K562 (cell line): Measurements from ENCODE around the gene PNP. TPM values are rescaled to one million over a fixed set of nuclear protein-coding genes. Genes with fewer than 3 reads are reported as not detected.

ENCODE experiments used
- ETV6 ChIP-seq, 3 experiments: fragments of 150-350 bp in 1 of 3; sonication (generic) in 1 of 3; formaldehyde crosslinking in 1 of 3; IDR thresholded peaks; 2 replicates each; pipeline versions ENCODE4 v1.6.1 to v1.8.0; 2014 to 2022; ENCODE audit warnings: borderline replicate concordance in 2 of 3, low read depth in 2 of 3, antibody characterized with exemption in 1 of 3, low read length in 1 of 3, mild to moderate bottlenecking in 1 of 3, missing genetic modification reagents in 1 of 3
- FOXA3 ChIP-seq, 2 experiments: fragments of 450-650 bp in 1 of 2; sonication (generic) in 1 of 2; formaldehyde crosslinking; IDR thresholded peaks in 1 of 2; conservative IDR thresholded peaks in 1 of 2; 2 replicates each; pipeline versions ENCODE4 v1.4.0 to v1.8.0; 2020 to 2022; ENCODE audit warnings: mild to moderate bottlenecking in 2 of 2, missing genetic modification reagents in 1 of 2
- FOXK2 ChIP-seq, 2 experiments: fragments of 450-650 bp; IDR thresholded peaks in 1 of 2; conservative IDR thresholded peaks in 1 of 2; 2 replicates each; pipeline ENCODE4 v1.6.1; 2016; ENCODE audit warnings: low read depth in 2 of 2, mild to moderate bottlenecking in 1 of 2
- FOXP1 ChIP-seq: sonication (generic); formaldehyde crosslinking; IDR thresholded peaks from 2 replicates; pipeline ENCODE4 v1.8.0; 2022; ENCODE audit warnings: mild to moderate bottlenecking, missing genetic modification reagents
- JUND ChIP-seq, 2 experiments: IDR thresholded peaks; 2 replicates in 1 of 2; 3 replicates in 1 of 2; pipeline ENCODE4 v1.6.1; 2011; ENCODE audit warnings: borderline replicate concordance in 2 of 2, low read depth in 2 of 2, low read length in 2 of 2, improper control_type of control experiment in 1 of 2, missing biosample characterization in 1 of 2, missing genetic modification characterization in 1 of 2, missing genetic modification reagents in 1 of 2
- MAFK ChIP-seq: IDR thresholded peaks from 2 replicates; pipeline ENCODE4 v1.6.1; 2011; ENCODE audit warnings: low read length, improper control_type of control experiment
- MYC ChIP-seq, 2 experiments: fragments of 250-450 bp in 1 of 2; sonication (Bioruptor Pico) in 1 of 2; IDR thresholded peaks; 2 replicates each; pipeline versions ENCODE4 v1.5.1 to v1.6.1; 2012 to 2021; ENCODE audit warnings: low read depth in 2 of 2, borderline replicate concordance in 1 of 2, improper control_type of control experiment in 1 of 2, low read length in 1 of 2, mild to moderate bottlenecking in 1 of 2, moderate library complexity in 1 of 2
- NCOA1 ChIP-seq: fragments of 450-650 bp; IDR thresholded peaks from 2 replicates; pipeline ENCODE4 v1.6.1; 2016; ENCODE audit warnings: low read depth
- NFRKB ChIP-seq: fragments of 450-650 bp; IDR thresholded peaks from 2 replicates; pipeline ENCODE4 v1.6.1; 2016; ENCODE audit warnings: low read depth
- PHB2 ChIP-seq: fragments of 450-650 bp; IDR thresholded peaks from 2 replicates; pipeline ENCODE4 v1.6.1; 2017; ENCODE audit warnings: low read depth
- POLR2A ChIP-seq: fragments of 450-650 bp; conservative IDR thresholded peaks from 2 replicates; pipeline ENCODE4 v1.6.1; 2016
- SMARCA5 ChIP-seq: fragments of 450-650 bp; IDR thresholded peaks from 2 replicates; pipeline ENCODE4 v1.6.1; 2016
- ZEB2 ChIP-seq: fragments of 450-650 bp; IDR thresholded peaks from 2 replicates; pipeline ENCODE4 v1.6.1; 2016
- ZFP36 ChIP-seq: fragments of 150-350 bp; IDR thresholded peaks from 2 replicates; pipeline ENCODE4 v1.6.1; 2018; ENCODE audit warnings: low read length, low read depth; ENCODE audit not compliant: partially characterized antibody
- polyA plus RNA-seq, 8 experiments: library from polyadenylated mRNA; depleted of rRNA in 4 of 8; stranded (reverse) in 5 of 8; unstranded in 3 of 8; fragments of >200 nt; fragmentation: Nextera tagmentation in 2 of 8; fragmentation: Illumina TruSeq in 1 of 8; extraction: Ambion mirVana in 2 of 8; extraction: Trizol in 1 of 8; gene quantifications; 2 replicates each; pipeline versions ENCODE4 v1.2.1 to v1.2.3, GENCODE V29; 2011 to 2014; ENCODE audit warnings: inconsistent platforms in 1 of 8, missing spikeins in 1 of 8
- total RNA-seq, 7 experiments: library from RNA; depleted of rRNA in 6 of 7; stranded (reverse); fragments of >200 nt in 6 of 7; fragmentation: Illumina TruSeq in 2 of 7; extraction: Trizol in 2 of 7; gene quantifications; 2 replicates each; pipeline versions ENCODE4 v1.2.1 to v1.2.3, GENCODE V29; 2011 to 2021; ENCODE audit warnings: low replicate concordance in 1 of 7
- TF ChIP-seq, protein P1 (sequence below): fragments of 250-450 bp; sonication (Bioruptor Pico); IDR thresholded peaks from 2 replicates; pipeline ENCODE4 v1.5.0; 2021
- TF ChIP-seq, protein P2 (sequence below): IDR thresholded peaks from 2 replicates; pipeline ENCODE4 v1.6.1; 2014; ENCODE audit warnings: antibody characterized with exemption
- TF ChIP-seq, protein P3 (sequence below), 2 experiments: fragments of 150-350 bp in 1 of 2; IDR thresholded peaks; 2 replicates each; pipeline ENCODE4 v1.6.1; 2012 to 2016; ENCODE audit warnings: low read depth in 2 of 2, low read length in 2 of 2, mild to moderate bottlenecking in 1 of 2, moderate library complexity in 1 of 2
- TF ChIP-seq, protein P4 (sequence below), 2 experiments: fragments of 250-450 bp in 1 of 2; fragments of 450-650 bp in 1 of 2; sonication (Bioruptor Pico) in 1 of 2; IDR thresholded peaks; 2 replicates each; pipeline versions ENCODE4 v1.6.1 to v1.8.0; 2016 to 2021; ENCODE audit warnings: mild to moderate bottlenecking in 2 of 2, moderate library complexity in 2 of 2, missing compliant biosample characterization in 1 of 2, missing genetic modification characterization in 1 of 2

Gene PNP
- total and polyA plus RNA-seq, 9 of the 15 experiments (the other 6 are each of a cell fraction or from before 2014, with no cell fraction given): 92.5 to 288 (median 137) TPM

DNA sequence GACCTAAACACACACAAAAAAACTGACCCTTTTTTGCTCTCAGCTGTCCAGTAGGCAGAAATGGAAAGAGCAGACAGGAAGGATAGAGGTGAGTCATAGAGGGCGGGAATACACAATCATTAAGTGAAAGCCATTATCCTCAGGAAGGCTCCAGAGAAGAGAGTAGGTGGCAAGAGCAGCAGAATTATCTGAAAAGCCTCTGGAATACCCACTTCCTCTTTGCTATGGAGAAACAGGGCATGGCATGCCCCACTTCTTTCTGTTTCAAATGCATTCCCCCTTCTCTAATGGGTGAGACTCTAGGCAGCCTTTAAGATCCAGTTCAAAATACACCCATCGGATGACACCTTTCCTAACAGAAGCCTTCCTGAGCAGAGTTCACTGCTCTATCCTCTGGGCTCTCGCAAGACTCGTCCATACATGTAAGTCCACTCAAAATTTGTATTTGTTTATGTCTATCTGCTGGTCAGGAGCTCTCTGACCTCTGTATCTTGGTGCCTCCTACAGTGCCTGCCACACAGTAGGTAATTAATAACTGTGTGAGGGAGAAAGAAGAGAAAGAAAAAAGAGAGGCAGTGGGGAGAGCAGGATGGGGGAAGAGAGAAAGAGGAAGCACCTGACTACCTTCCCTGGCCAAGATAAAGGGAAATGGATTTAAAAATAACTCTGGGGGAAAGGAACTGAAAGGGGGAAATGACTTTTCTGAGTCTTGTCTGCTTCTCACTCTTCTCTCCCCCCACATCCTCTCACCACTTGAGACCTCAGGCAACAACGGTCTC is 41.8 kb upstream of the PNP start (continued):
- TF ChIP-seq MYC (IDR thresholded peaks at IDR 0.05; ENCODE audit: low read depth, low read length) (no peak), MYC (CRISPR knock-in tag; IDR thresholded peaks at IDR 0.05; ENCODE audit: borderline replicate concordance, low read depth) (no peak), MAFK (no peak), FOXA3 (CRISPR knock-in tag; conservative IDR thresholded peaks at IDR 0.05 in 1 of 2, IDR thresholded peaks at IDR 0.05 in 1 of 2) (no peak), FOXK2 (conservative IDR thresholded peaks at IDR 0.05 in 1 of 2, IDR thresholded peaks at IDR 0.05 in 1 of 2; ENCODE audit: low read depth in 2 of 2) (no peak), ZFP36 (no peak), ZEB2 (peak; percentile 17; the same call in 1 of the 2 replicates), PHB2 (no peak), JUND (IDR thresholded peaks at IDR 0.05; ENCODE audit: borderline replicate concordance, low read depth, low read length) (peak; percentile 94), JUND (tag; IDR thresholded peaks at IDR 0.05; ENCODE audit: borderline replicate concordance, low read depth, low read length) (peak; percentile 82; the same call in 2 of the 3 replicates), POLR2A (0 out of 2 replicates have a peak, but pooled peaks have one; percentile 24), ETV6 (IDR thresholded peaks at IDR 0.05; ENCODE audit: borderline replicate concordance in 1 of 2, low read depth in 2 of 2, low read length in 1 of 2) (peak in 1 of 2 experiments; percentile 54; a peak in 2 of 4 replicates), ETV6 (CRISPR knock-in tag; IDR thresholded peaks at IDR 0.05; ENCODE audit: borderline replicate concordance) (no peak), NCOA1 (no peak), FOXP1 (CRISPR knock-in tag) (no peak), SMARCA5 (peak; percentile 48; the same call in 1 of the 2 replicates), NFRKB (peak; percentile 26; the same call in 1 of the 2 replicates)
- TF ChIP-seq, protein P1, sequence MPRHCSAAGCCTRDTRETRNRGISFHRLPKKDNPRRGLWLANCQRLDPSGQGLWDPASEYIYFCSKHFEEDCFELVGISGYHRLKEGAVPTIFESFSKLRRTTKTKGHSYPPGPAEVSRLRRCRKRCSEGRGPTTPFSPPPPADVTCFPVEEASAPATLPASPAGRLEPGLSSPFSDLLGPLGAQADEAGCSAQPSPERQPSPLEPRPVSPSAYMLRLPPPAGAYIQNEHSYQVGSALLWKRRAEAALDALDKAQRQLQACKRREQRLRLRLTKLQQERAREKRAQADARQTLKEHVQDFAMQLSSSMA (CRISPR knock-in tag): no peak
- TF ChIP-seq, protein P2, sequence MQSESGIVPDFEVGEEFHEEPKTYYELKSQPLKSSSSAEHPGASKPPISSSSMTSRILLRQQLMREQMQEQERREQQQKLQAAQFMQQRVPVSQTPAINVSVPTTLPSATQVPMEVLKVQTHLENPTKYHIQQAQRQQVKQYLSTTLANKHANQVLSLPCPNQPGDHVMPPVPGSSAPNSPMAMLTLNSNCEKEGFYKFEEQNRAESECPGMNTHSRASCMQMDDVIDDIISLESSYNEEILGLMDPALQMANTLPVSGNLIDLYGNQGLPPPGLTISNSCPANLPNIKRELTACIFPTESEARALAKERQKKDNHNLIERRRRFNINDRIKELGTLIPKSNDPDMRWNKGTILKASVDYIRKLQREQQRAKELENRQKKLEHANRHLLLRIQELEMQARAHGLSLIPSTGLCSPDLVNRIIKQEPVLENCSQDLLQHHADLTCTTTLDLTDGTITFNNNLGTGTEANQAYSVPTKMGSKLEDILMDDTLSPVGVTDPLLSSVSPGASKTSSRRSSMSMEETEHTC: no peak
- TF ChIP-seq, protein P3, sequence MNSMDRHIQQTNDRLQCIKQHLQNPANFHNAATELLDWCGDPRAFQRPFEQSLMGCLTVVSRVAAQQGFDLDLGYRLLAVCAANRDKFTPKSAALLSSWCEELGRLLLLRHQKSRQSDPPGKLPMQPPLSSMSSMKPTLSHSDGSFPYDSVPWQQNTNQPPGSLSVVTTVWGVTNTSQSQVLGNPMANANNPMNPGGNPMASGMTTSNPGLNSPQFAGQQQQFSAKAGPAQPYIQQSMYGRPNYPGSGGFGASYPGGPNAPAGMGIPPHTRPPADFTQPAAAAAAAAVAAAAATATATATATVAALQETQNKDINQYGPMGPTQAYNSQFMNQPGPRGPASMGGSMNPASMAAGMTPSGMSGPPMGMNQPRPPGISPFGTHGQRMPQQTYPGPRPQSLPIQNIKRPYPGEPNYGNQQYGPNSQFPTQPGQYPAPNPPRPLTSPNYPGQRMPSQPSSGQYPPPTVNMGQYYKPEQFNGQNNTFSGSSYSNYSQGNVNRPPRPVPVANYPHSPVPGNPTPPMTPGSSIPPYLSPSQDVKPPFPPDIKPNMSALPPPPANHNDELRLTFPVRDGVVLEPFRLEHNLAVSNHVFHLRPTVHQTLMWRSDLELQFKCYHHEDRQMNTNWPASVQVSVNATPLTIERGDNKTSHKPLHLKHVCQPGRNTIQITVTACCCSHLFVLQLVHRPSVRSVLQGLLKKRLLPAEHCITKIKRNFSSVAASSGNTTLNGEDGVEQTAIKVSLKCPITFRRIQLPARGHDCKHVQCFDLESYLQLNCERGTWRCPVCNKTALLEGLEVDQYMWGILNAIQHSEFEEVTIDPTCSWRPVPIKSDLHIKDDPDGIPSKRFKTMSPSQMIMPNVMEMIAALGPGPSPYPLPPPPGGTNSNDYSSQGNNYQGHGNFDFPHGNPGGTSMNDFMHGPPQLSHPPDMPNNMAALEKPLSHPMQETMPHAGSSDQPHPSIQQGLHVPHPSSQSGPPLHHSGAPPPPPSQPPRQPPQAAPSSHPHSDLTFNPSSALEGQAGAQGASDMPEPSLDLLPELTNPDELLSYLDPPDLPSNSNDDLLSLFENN (IDR thresholded peaks at IDR 0.05; ENCODE audit: low read depth in 2 of 2, low read length in 2 of 2): no peak
- TF ChIP-seq, protein P4, sequence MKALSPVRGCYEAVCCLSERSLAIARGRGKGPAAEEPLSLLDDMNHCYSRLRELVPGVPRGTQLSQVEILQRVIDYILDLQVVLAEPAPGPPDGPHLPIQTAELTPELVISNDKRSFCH (CRISPR knock-in tag; IDR thresholded peaks at IDR 0.05): no peak
- TF ChIP-seq, protein P4 (tag; IDR thresholded peaks at IDR 0.05): no peak
